ENCODE results near the gene AFF3.

DNA sequence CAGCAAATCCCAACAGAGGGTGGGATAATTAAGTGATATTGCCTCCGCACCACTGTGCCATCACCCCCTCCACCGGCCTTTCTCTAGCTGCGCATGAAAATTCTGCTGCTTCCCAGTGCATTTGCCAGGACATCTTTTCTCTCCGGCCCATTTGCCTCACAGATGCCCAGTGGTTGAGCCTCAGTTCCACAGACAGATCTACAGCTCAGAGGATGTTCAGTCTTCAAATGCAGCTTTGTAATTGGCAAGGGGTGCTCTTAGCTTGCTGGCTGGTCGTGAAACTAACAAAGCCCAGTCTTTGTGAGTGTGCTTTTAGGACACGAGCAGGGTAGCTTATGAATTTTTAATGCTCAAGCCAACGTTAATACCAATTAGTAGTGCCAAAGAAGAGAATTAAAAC, 399.2 kb downstream of the AFF3 start:
- TF ChIP-seq, protein P1, sequence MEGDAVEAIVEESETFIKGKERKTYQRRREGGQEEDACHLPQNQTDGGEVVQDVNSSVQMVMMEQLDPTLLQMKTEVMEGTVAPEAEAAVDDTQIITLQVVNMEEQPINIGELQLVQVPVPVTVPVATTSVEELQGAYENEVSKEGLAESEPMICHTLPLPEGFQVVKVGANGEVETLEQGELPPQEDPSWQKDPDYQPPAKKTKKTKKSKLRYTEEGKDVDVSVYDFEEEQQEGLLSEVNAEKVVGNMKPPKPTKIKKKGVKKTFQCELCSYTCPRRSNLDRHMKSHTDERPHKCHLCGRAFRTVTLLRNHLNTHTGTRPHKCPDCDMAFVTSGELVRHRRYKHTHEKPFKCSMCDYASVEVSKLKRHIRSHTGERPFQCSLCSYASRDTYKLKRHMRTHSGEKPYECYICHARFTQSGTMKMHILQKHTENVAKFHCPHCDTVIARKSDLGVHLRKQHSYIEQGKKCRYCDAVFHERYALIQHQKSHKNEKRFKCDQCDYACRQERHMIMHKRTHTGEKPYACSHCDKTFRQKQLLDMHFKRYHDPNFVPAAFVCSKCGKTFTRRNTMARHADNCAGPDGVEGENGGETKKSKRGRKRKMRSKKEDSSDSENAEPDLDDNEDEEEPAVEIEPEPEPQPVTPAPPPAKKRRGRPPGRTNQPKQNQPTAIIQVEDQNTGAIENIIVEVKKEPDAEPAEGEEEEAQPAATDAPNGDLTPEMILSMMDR (IDR thresholded peaks at IDR 0.05) = no peak
- no peak for TF ChIP-seq POLR2A (IDR thresholded peaks at IDR 0.05)
- TF ChIP-seq POLR2AphosphoS5 (IDR thresholded peaks at IDR 0.05) = no peak

Measured in stomach (tissue), 4 donors.